Ishikawa (cell line): ENCODE measurements around the gene IL17C.

Experiments
- CEBPB ChIP-seq: IDR thresholded peaks from 2 replicates; pipeline ENCODE4 v1.6.1; 2012
- CREB1 ChIP-seq: IDR thresholded peaks from 2 replicates; pipeline ENCODE4 v1.6.1; 2012; ENCODE audit warnings: low read depth
- EGR1 ChIP-seq: IDR thresholded peaks from 2 replicates; pipeline ENCODE4 v1.6.1; 2012
- EP300 ChIP-seq: IDR thresholded peaks from 2 replicates; pipeline ENCODE4 v1.6.1; 2012; ENCODE audit warnings: borderline replicate concordance
- FOXM1 ChIP-seq: IDR thresholded peaks from 2 replicates; pipeline ENCODE4 v1.6.1; 2012; ENCODE audit warnings: low read depth, borderline replicate concordance
- MAX ChIP-seq: IDR thresholded peaks from 2 replicates; pipeline ENCODE4 v1.6.1; 2012
- NFIC ChIP-seq: IDR thresholded peaks from 2 replicates; pipeline ENCODE4 v1.6.1; 2012
- RAD21 ChIP-seq: IDR thresholded peaks from 2 replicates; pipeline ENCODE4 v1.6.1; 2012; ENCODE audit warnings: low read depth
- REST ChIP-seq: IDR thresholded peaks from 2 replicates; pipeline ENCODE4 v1.6.1; 2012; ENCODE audit warnings: low read depth, mild to moderate bottlenecking
- TAF1 ChIP-seq: IDR thresholded peaks from 2 replicates; pipeline ENCODE4 v1.6.1; 2012; ENCODE audit warnings: low read depth, mild to moderate bottlenecking
- TCF12 ChIP-seq: IDR thresholded peaks from 2 replicates; pipeline ENCODE4 v1.6.1; 2012; ENCODE audit warnings: low read depth
- TEAD4 ChIP-seq: IDR thresholded peaks from 2 replicates; pipeline ENCODE4 v1.6.1; 2012
- USF1 ChIP-seq: IDR thresholded peaks from 2 replicates; pipeline ENCODE4 v1.6.1; 2012
- YY1 ChIP-seq: IDR thresholded peaks from 2 replicates; pipeline ENCODE4 v1.6.1; 2012; ENCODE audit warnings: low read depth
- ZBTB7A ChIP-seq: IDR thresholded peaks from 2 replicates; pipeline ENCODE4 v1.6.1; 2012; ENCODE audit warnings: low read depth

IL17C gene, protein sequence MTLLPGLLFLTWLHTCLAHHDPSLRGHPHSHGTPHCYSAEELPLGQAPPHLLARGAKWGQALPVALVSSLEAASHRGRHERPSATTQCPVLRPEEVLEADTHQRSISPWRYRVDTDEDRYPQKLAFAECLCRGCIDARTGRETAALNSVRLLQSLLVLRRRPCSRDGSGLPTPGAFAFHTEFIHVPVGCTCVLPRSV

GRCh38 chr16:88638323-88639230 lies at the start of gene IL17C:
Gene IL17C, plus strand, starts transcription at chr16:88638572. Its CDS starts 70 bp downstream, at chr16:88638642.
- TF ChIP-seq MAX (peak; percentile 50; the same call in 1 of the 2 replicates), ZBTB7A (no peak), TCF12 (peak; percentile 90), TEAD4 (0 out of 2 replicates have a peak, but pooled peaks have one; percentile 18), YY1 (peak; percentile 40; the same call in 1 of the 2 replicates)

- TF ChIP-seq REST (no peak), NFIC (no peak), TAF1 (no peak), RAD21 (no peak), FOXM1 (no peak), TCF12 (no peak), CREB1 (no peak), YY1 (no peak), EP300 (no peak), USF1 (no peak), EGR1 (no peak), CEBPB (no peak), TEAD4 (no peak), MAX (no peak), ZBTB7A (no peak)
Observed at GRCh38 chr16:88588754-88589153, 49.6 kb upstream of the IL17C start.

- TF ChIP-seq TCF12 (no peak), NFIC (no peak), YY1 (no peak), CEBPB (no peak), TAF1 (no peak), FOXM1 (no peak), RAD21 (no peak), EP300 (no peak), USF1 (no peak)
Observed at GRCh38 chr16:88589441-88589840, 48.9 kb upstream of the IL17C start.

DNA sequence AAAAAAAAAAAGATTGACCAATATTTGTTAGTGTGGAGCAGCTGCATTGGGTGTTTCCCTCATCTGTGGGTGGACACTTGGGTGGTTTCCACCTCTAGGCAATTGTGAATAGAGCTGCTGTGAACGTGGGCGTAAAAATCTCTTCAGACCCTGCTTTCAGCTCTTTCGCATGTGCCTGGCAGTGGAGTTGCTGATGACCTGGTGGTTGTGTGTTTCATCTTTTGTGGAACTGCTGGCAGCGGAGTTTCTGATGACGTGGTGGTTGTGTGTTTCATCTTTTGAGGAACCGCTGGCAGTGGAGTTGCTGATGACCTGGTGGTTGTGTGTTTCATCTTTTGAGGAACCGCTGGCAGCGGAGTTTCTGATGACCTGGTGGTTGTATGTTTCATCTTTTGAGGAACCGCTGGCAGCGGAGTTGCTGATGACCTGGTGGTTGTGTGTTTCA lies 46.8 kb upstream of the IL17C start:
- TF ChIP-seq CREB1 (no peak), TCF12 (no peak), MAX (no peak), NFIC (no peak), CEBPB (no peak), RAD21 (no peak), TAF1 (no peak), FOXM1 (no peak), TEAD4 (no peak), EGR1 (no peak), REST (no peak), YY1 (no peak), EP300 (no peak), USF1 (no peak)
